ENCODE results near the gene GMIP.

DNA sequence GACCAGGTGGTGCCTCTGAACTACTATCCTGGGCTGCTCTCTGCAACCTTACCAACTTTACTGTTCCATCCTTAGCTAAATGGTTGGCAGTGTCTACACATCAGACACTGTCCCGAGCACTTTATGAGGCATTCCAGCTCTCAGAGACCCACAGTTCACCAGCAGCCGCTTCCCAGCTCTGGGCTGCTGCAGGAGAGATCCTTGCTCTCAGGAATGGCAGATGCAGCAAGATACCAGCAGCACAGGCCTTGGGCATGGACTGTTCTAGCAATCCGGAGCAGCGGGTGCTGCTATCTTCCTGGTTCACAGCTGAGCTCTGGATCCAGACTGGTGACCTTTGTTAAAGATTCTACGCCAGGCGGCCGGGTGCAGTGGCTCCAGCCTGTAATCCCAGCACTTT, 12.1 kb downstream of the GMIP start:
- no peak for TF ChIP-seq MXI1 (IDR thresholded peaks at IDR 0.05; ENCODE audit: low read depth, low read length)
- no peak for TF ChIP-seq RFX5 (IDR thresholded peaks at IDR 0.05; ENCODE audit: low read length)
- TF ChIP-seq, protein P1, sequence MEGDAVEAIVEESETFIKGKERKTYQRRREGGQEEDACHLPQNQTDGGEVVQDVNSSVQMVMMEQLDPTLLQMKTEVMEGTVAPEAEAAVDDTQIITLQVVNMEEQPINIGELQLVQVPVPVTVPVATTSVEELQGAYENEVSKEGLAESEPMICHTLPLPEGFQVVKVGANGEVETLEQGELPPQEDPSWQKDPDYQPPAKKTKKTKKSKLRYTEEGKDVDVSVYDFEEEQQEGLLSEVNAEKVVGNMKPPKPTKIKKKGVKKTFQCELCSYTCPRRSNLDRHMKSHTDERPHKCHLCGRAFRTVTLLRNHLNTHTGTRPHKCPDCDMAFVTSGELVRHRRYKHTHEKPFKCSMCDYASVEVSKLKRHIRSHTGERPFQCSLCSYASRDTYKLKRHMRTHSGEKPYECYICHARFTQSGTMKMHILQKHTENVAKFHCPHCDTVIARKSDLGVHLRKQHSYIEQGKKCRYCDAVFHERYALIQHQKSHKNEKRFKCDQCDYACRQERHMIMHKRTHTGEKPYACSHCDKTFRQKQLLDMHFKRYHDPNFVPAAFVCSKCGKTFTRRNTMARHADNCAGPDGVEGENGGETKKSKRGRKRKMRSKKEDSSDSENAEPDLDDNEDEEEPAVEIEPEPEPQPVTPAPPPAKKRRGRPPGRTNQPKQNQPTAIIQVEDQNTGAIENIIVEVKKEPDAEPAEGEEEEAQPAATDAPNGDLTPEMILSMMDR (IDR thresholded peaks at IDR 0.05) = no peak

Measured in SK-N-SH (cell line).